NCI-H345 (cell line): ENCODE results near the gene CHMP4B.

Source experiments
- DNase-seq: peaks from one replicate; lab custom pipeline; 2025; lab: John Stamatoyannopoulos, UW

Gene CHMP4B

DNA sequence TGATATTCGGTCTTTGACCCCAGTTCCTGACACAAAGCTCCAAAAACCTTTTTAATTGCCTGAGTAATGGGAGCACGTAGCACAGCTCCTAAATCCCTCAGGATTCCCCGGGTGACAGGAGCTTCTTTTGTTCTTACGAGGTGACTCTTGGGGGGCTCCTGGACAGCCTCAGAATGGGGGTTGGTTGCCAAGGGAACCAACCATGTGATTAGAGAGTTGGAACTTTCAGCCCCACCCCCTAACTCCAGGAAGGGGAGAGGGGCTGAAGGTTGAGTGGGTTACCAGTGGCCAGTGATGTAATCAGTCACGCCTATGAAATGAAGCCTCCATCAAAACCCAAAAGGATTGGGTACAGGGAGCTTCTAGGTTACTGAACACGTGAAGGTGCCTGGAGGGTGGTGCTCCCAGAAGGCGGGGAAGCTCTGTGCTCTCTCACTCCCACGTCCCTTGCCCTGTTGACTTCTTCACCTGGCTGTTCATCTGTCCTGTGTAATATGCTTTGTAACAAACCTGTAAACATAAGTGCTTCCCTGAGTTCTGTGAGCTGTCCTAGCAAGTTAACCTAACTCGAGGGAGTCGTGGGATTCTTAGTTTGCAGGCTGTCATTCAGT is 89.5 kb downstream of the CHMP4B start:
- no peak for DNase-seq

DNA sequence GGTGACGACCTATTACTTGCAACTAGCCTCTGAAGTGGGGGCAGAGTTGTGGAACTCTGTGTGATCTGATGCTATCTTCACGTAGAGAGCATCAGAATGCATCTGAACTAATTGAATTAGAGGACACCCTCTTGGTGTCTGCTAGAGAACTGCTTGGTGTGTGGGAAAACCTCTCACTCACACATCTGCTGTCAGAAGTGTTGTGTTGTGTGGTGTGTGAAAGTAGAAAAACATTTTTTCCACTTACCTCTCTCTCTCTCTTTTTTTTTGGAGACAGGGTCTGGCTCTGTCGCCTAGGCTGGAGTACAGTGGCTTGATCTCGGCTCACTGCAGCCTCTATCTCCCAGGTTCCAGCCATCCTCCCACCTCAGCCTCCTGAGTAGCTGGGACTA is 90.0 kb downstream of the CHMP4B start:
- no peak for DNase-seq

DNA sequence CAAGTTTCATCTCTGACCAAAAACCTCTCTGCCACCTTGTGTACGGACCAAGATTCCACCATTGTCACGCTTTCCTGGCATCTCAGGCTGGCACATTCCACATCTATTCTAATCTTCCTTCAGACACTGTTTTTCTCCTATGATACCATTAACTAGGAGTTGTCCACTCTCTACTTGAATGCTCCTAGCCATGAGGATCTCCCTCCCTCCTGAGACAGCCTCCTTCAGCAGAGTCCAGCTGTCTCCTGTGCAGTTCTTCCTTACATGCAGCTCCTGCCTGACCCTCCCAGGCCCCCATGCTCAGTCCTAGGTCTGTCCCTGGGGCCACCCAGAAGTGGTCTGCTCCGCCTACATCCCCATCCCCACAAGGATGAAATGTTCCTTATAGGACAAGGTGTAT is 90.9 kb downstream of the CHMP4B start:
- DNase-seq, result no peak
